ENCODE results near the gene ZNF654. TPM values are rescaled to one million over a fixed set of nuclear protein-coding genes. Genes with fewer than 3 reads are reported as not detected.

ZNF654 gene
- total and polyA plus RNA-seq, 2 donors (not counting 3 experiments of a cell fraction or from before 2014, with no cell fraction given), result 2.9 to 14.6 TPM

DNA sequence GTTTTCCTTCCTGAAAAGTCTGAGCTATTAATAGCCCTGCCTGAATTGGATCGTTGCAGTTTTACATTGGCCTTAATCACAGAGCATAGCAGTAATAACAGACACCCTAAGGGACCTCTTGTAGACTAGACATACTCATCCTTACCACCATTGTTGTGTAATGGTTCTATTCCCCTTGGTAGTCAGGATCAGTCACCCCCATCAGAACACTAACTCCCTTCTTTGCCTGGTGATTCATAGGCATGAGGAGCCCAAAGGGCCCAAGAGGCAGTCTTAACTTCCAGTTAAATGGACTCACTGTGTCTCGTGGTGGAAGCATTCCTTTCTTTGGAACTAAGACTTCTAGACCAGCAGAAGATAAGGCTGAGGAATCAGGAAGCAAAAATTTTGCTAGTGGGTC is 20.5 kb upstream of the ZNF654 start:
- no peak for FAIRE-seq
- intact Hi-C loops (cut with micrococcal nuclease), result no loop called here
- Histone ChIP-seq H3K9me1 (replicated peaks; ENCODE audit: control insufficient read depth, extremely low read depth, insufficient read depth, low read length) (no peaks in the 10 kb centered on the region), H2AFZ (ENCODE audit: low read depth, low read length) (no peak overlapping the region), H3K79me2 (ENCODE audit: control insufficient read depth, insufficient read depth, low read length) (no peaks in the 10 kb centered on the region), H3K4me2 (ENCODE audit: insufficient read depth, low read length) (no peak overlapping the region), H3K4me3 (replicated peaks in 1 of 3; ENCODE audit: insufficient read depth in 1 of 3, low read depth in 1 of 3, low read length in 3 of 3) (no peak overlapping the region), H3K36me3 (ENCODE audit: control insufficient read depth in 2 of 2, extremely low read depth in 1 of 2, insufficient read depth in 2 of 2, low read length in 2 of 2) (no peaks in the 10 kb centered on the region), H3K4me1 (ENCODE audit: control insufficient read depth, extremely low read depth, insufficient read depth, low read length) (no peaks in the 10 kb centered on the region), H4K20me1 (replicated peaks; ENCODE audit: control insufficient read depth, extremely low read depth, insufficient read depth, low read length) (no peaks in the 10 kb centered on the region), H3K27ac (ENCODE audit: insufficient read depth, low read depth, low read length) (no peak overlapping the region), H3K9me3 (replicated peaks; ENCODE audit: control insufficient read depth, insufficient read depth, low read length) (no peaks in the 10 kb centered on the region), H3K27me3 (ENCODE audit: control insufficient read depth in 2 of 2, insufficient read depth in 2 of 2, low read length in 2 of 2) (no peaks in the 10 kb centered on the region), H3K9ac (replicated peaks; ENCODE audit: extremely low read depth, insufficient read depth, low read length) (no peak overlapping the region)
- dilution Hi-C loops (cut with MboI; ENCODE audit: extremely low pct_ligation_motif_present, low sequenced_read_pairs), result no loop called here
- TF ChIP-seq POLR2AphosphoS5 (IDR thresholded peaks at IDR 0.05; ENCODE audit: insufficient read depth, low read depth, low read length) (no peak), EZH2 (IDR thresholded peaks at IDR 0.05; ENCODE audit: borderline replicate concordance, low read depth, low read length, severe bottlenecking) (no peak), JUN (IDR thresholded peaks at IDR 0.05; ENCODE audit: borderline replicate concordance, insufficient read depth, insufficient read length, low read depth) (no peak), GATA2 (IDR thresholded peaks at IDR 0.05; ENCODE audit: insufficient read depth, insufficient read length, low read depth, low read length) (no peak), FOS (IDR thresholded peaks at IDR 0.05; ENCODE audit: borderline replicate concordance, insufficient read depth, low read length) (no peak), POLR2A (IDR thresholded peaks at IDR 0.05; ENCODE audit: low read depth, low read length) (no peak), MYC (IDR thresholded peaks at IDR 0.05; ENCODE audit: low read depth, low read length) (no peak)
- TF ChIP-seq, protein P1, sequence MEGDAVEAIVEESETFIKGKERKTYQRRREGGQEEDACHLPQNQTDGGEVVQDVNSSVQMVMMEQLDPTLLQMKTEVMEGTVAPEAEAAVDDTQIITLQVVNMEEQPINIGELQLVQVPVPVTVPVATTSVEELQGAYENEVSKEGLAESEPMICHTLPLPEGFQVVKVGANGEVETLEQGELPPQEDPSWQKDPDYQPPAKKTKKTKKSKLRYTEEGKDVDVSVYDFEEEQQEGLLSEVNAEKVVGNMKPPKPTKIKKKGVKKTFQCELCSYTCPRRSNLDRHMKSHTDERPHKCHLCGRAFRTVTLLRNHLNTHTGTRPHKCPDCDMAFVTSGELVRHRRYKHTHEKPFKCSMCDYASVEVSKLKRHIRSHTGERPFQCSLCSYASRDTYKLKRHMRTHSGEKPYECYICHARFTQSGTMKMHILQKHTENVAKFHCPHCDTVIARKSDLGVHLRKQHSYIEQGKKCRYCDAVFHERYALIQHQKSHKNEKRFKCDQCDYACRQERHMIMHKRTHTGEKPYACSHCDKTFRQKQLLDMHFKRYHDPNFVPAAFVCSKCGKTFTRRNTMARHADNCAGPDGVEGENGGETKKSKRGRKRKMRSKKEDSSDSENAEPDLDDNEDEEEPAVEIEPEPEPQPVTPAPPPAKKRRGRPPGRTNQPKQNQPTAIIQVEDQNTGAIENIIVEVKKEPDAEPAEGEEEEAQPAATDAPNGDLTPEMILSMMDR (IDR thresholded peaks at IDR 0.05; ENCODE audit: extremely low read depth in 1 of 2, insufficient read depth in 1 of 2, low read depth in 1 of 2, low read length in 2 of 2), result no peak
- TF ChIP-seq, protein P2, sequence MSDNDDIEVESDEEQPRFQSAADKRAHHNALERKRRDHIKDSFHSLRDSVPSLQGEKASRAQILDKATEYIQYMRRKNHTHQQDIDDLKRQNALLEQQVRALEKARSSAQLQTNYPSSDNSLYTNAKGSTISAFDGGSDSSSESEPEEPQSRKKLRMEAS (IDR thresholded peaks at IDR 0.05; ENCODE audit: insufficient read depth, insufficient read length), result no peak
- BruUV-seq (replicated peaks), result no TSS peak
- ChIA-PET POLR2A (no interaction called here), CTCF (no interaction called here)
- DNase-seq (ENCODE audit: low read depth, low spot score), result no peak

Measured in endothelial cell of umbilical vein (primary cell).